Astrocyte (in vitro differentiated cells and primary cell): ENCODE data around the gene NCAPG2. TPM values are rescaled to one million over a fixed set of nuclear protein-coding genes. Genes with fewer than 3 reads are reported as not detected.

ENCODE experiments used
- DNase-seq: peaks from one replicate; pipeline ENCODE4 v3.0.0-alpha.2; 2010; ENCODE audit warnings: low read depth
- FAIRE-seq: peaks from 2 replicates; lab custom pipeline; 2011; peaks lifted over from hg19 to GRCh38; lab: Jason Lieb, UNC
- H2AFZ ChIP-seq: 2 replicates; pipeline ENCODE4 v1.6.0; 2012; ENCODE audit warnings: low read depth, low read length, inconsistent platforms
- H3K27ac ChIP-seq: 2 replicates; pipeline ENCODE4 v1.5.1; 2011; ENCODE audit warnings: low read depth, low read length, inconsistent platforms
- H3K27me3 ChIP-seq: 2 replicates; pipeline ENCODE4 v1.6.0; 2011; ENCODE audit warnings: low read length, inconsistent platforms; ENCODE audit not compliant: insufficient read depth
- H3K36me3 ChIP-seq: 2 replicates; pipeline ENCODE4 v1.5.1; 2011; ENCODE audit warnings: low read length, inconsistent platforms; ENCODE audit not compliant: insufficient read depth
- H3K4me1 ChIP-seq: 2 replicates; pipeline ENCODE4 v1.5.1; 2011; ENCODE audit warnings: low read length, inconsistent platforms; ENCODE audit not compliant: insufficient read depth
- H3K4me2 ChIP-seq: 2 replicates; pipeline ENCODE4 v1.6.0; 2012; ENCODE audit warnings: low read length, inconsistent platforms
- H3K4me3 ChIP-seq: 2 replicates; pipeline ENCODE4 v1.5.1; 2011; ENCODE audit warnings: low read depth, mild to moderate bottlenecking, low read length, inconsistent platforms; ENCODE audit not compliant: insufficient read depth
- H3K79me2 ChIP-seq: 2 replicates; pipeline ENCODE4 v1.6.0; 2012; ENCODE audit warnings: mild to moderate bottlenecking, low read length, inconsistent platforms; ENCODE audit not compliant: insufficient read depth
- H3K9ac ChIP-seq: 2 replicates; pipeline ENCODE4 v1.6.0; 2012; ENCODE audit warnings: mild to moderate bottlenecking, low read length, inconsistent platforms
- H3K9me3 ChIP-seq: 2 replicates; pipeline ENCODE4 v1.5.1; 2012; ENCODE audit warnings: low read depth, mild to moderate bottlenecking, low read length, inconsistent platforms; ENCODE audit not compliant: insufficient read depth
- H4K20me1 ChIP-seq: 2 replicates; pipeline ENCODE4 v1.6.0; 2012; ENCODE audit warnings: low read length, inconsistent platforms; ENCODE audit not compliant: insufficient read depth
- H3K27ac Mint-ChIP-seq: one replicate; pipeline ENCODE4 v1.8.0; 2021; ENCODE audit warnings: mild to moderate bottlenecking, mixed read lengths; ENCODE audit not compliant: unreplicated experiment
- H3K27me3 Mint-ChIP-seq: one replicate; pipeline ENCODE4 v1.8.0; 2021; ENCODE audit warnings: low read depth, mixed read lengths; ENCODE audit not compliant: unreplicated experiment
- H3K36me3 Mint-ChIP-seq: one replicate; pipeline ENCODE4 v1.8.0; 2021; ENCODE audit warnings: low read depth, mixed read lengths; ENCODE audit not compliant: unreplicated experiment
- H3K4me1 Mint-ChIP-seq: one replicate; pipeline ENCODE4 v1.8.0; 2021; ENCODE audit warnings: low read depth, mixed read lengths; ENCODE audit not compliant: unreplicated experiment
- H3K4me3 Mint-ChIP-seq: one replicate; pipeline ENCODE4 v1.8.0; 2021; ENCODE audit warnings: mild to moderate bottlenecking, moderate library complexity, mixed read lengths; ENCODE audit not compliant: unreplicated experiment
- H3K9me3 Mint-ChIP-seq: one replicate; pipeline ENCODE4 v1.8.0; 2021; ENCODE audit warnings: mild to moderate bottlenecking, mixed read lengths; ENCODE audit not compliant: unreplicated experiment
- CTCF ChIP-seq: IDR thresholded peaks from 2 replicates; pipeline ENCODE4 v1.5.1; 2011; ENCODE audit warnings: low read depth, mild to moderate bottlenecking, inconsistent platforms, low read length, moderate library complexity; ENCODE audit not compliant: insufficient read depth
- EZH2 ChIP-seq: IDR thresholded peaks from 2 replicates; pipeline ENCODE4 v1.6.1; 2012; ENCODE audit warnings: mild to moderate bottlenecking, low read length, inconsistent platforms; ENCODE audit not compliant: insufficient read depth
- total RNA-seq: library from RNA; stranded (reverse); gene quantifications from 2 replicates; pipeline ENCODE4 v1.2.1, GENCODE V29; 2021

NCAPG2 gene
- total RNA-seq, 1 donor from 2014 or later = 9.6 TPM

GRCh38 chr7:158695056-158695455, 9.5 kb downstream of the NCAPG2 start:
- no peak for DNase-seq
- Mint-ChIP-seq H3K36me3 (peaks cover 3% of the 10 kb centered on the region), H3K9me3 (no peaks in the 10 kb centered on the region), H3K4me3 (no peak overlapping the region), H3K27ac (no peak overlapping the region), H3K27me3 (no peaks in the 10 kb centered on the region), H3K4me1 (no peaks in the 10 kb centered on the region)
- TF ChIP-seq CTCF = no peak
- TF ChIP-seq EZH2 = no peak
- no peak overlapping the region for H3K27ac ChIP-seq
- H3K36me3 ChIP-seq = peaks cover 2% of the 10 kb centered on the region
- H2AFZ ChIP-seq = no peak overlapping the region
- no peaks in the 10 kb centered on the region for H3K9me3 ChIP-seq
- no peaks in the 10 kb centered on the region for H3K27me3 ChIP-seq
- H3K4me2 ChIP-seq = no peak overlapping the region
- H3K4me1 ChIP-seq = no peaks in the 10 kb centered on the region
- H3K79me2 ChIP-seq = peaks cover 46% of the 10 kb centered on the region
- FAIRE-seq = no peak
- no peaks in the 10 kb centered on the region for H4K20me1 ChIP-seq
- no peak overlapping the region for H3K9ac ChIP-seq
- no peak overlapping the region for H3K4me3 ChIP-seq

GRCh38 chr7:158694650-158695049, 10.0 kb downstream of the NCAPG2 start:
- Mint-ChIP-seq H3K27me3 (no peaks in the 10 kb centered on the region), H3K4me3 (no peak overlapping the region), H3K36me3 (peaks cover 3% of the 10 kb centered on the region), H3K4me1 (no peaks in the 10 kb centered on the region), H3K9me3 (no peaks in the 10 kb centered on the region), H3K27ac (no peak overlapping the region)
- no peak overlapping the region for H3K27ac ChIP-seq
- no peaks in the 10 kb centered on the region for H4K20me1 ChIP-seq
- H2AFZ ChIP-seq = no peak overlapping the region
- FAIRE-seq = no peak
- H3K36me3 ChIP-seq = no peaks in the 10 kb centered on the region
- no peaks in the 10 kb centered on the region for H3K27me3 ChIP-seq
- H3K79me2 ChIP-seq = peaks cover 42% of the 10 kb centered on the region
- no peak overlapping the region for H3K4me3 ChIP-seq
- H3K4me2 ChIP-seq = no peak overlapping the region
- no peaks in the 10 kb centered on the region for H3K9me3 ChIP-seq
- no peaks in the 10 kb centered on the region for H3K4me1 ChIP-seq
- no peak overlapping the region for H3K9ac ChIP-seq
- no peak for DNase-seq
- TF ChIP-seq CTCF = no peak
- no peak for TF ChIP-seq EZH2

- peaks cover 2% of the 10 kb centered on the region for H3K9me3 Mint-ChIP-seq
- no peak overlapping the region for H3K4me2 ChIP-seq
- TF ChIP-seq CTCF = no peak
- no peak for TF ChIP-seq EZH2
- DNase-seq (no peak), FAIRE-seq (no peak)
- H4K20me1 ChIP-seq = no peaks in the 10 kb centered on the region
- no peaks in the 10 kb centered on the region for H3K27me3 ChIP-seq
- peaks cover 18% of the 10 kb centered on the region for H3K36me3 ChIP-seq
- H3K79me2 ChIP-seq = peaks cover 4% of the 10 kb centered on the region
- no peaks in the 10 kb centered on the region for H3K9me3 ChIP-seq
- no peak overlapping the region for H3K4me3 ChIP-seq
- H3K4me3 Mint-ChIP-seq = no peak overlapping the region
- no peak overlapping the region for H2AFZ ChIP-seq
- peaks cover 6% of the 10 kb centered on the region for H3K4me1 ChIP-seq
- no peak overlapping the region for H3K27ac ChIP-seq
- no peaks in the 10 kb centered on the region for H3K27me3 Mint-ChIP-seq
- H3K9ac ChIP-seq = no peak overlapping the region
- H3K27ac Mint-ChIP-seq = no peak overlapping the region
- H3K36me3 Mint-ChIP-seq = peaks cover 14% of the 10 kb centered on the region
- H3K4me1 Mint-ChIP-seq = no peaks in the 10 kb centered on the region
These were observed 15.1 kb downstream of the NCAPG2 start for GRCh38 chr7:158689488-158689887.
